DND-41 (cell line): Measurements from ENCODE around the gene TFF2.

Experiments
- EZH2 ChIP-seq: IDR thresholded peaks from 3 replicates; pipeline ENCODE4 v1.6.1; 2012; ENCODE audit warnings: borderline replicate concordance, low read depth, mild to moderate bottlenecking, moderate library complexity, low read length, inconsistent platforms; ENCODE audit not compliant: severe bottlenecking
- TF ChIP-seq, protein P1 (sequence below): IDR thresholded peaks from 2 replicates; pipeline ENCODE4 v1.5.1; 2012; ENCODE audit warnings: borderline replicate concordance, low read length, moderate library complexity, mild to moderate bottlenecking; ENCODE audit not compliant: poor library complexity, severe bottlenecking; ENCODE audit errors: extremely low read depth

DNA sequence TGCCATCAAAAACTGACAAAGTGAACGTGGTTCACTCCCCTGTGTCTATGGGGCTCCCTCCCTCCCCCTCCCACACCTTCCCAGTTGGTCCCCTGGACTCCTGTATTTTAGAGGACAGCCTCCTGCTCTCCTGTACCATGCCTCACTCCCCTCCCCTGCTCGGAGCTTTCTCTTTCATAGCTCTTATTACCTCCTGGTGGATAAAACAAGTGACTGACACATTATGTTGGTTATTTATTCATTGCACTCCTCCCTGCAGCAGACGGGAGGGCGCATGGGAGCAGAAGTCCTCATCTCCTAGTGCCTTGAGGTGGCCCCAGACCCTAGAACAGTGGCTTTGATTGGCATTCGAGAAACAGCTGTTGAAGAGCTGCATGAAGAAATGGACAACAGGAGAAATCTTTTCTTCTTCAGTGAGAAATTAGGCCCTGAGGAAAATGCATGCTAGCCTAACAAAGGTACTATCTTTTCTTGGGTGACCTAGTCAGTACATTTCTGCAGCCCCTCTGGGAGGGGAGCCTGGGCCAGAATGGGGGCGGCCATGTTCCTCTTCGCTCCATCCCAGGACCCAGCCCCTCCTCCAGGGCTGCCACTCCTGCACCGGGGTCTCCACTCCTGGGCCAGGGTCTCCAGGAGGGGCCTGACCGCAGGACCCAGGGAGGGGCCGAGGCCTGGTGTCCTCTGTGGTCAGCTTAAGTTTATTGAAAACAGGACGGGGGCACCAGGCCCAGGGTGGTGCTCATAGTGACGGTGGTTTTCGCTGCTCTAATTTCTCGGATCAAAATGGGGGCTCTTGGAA lies 16.8 kb upstream of the TFF2 start:
- no peak for TF ChIP-seq EZH2
- TF ChIP-seq, protein P1, sequence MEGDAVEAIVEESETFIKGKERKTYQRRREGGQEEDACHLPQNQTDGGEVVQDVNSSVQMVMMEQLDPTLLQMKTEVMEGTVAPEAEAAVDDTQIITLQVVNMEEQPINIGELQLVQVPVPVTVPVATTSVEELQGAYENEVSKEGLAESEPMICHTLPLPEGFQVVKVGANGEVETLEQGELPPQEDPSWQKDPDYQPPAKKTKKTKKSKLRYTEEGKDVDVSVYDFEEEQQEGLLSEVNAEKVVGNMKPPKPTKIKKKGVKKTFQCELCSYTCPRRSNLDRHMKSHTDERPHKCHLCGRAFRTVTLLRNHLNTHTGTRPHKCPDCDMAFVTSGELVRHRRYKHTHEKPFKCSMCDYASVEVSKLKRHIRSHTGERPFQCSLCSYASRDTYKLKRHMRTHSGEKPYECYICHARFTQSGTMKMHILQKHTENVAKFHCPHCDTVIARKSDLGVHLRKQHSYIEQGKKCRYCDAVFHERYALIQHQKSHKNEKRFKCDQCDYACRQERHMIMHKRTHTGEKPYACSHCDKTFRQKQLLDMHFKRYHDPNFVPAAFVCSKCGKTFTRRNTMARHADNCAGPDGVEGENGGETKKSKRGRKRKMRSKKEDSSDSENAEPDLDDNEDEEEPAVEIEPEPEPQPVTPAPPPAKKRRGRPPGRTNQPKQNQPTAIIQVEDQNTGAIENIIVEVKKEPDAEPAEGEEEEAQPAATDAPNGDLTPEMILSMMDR = peak; percentile 3
